IPS-15b (cell line): ENCODE measurements around the gene PARD3.
A peak's percentile ranks its signal among the peaks of the same experiment; 100 is the strongest.

Source experiments
- H3K27me3 ChIP-seq: one replicate; pipeline ENCODE4 v1.6.1; 2013; ENCODE audit warnings: low read length; ENCODE audit not compliant: control insufficient read depth, insufficient read depth
- H3K36me3 ChIP-seq: one replicate; pipeline ENCODE4 v1.6.1; 2013; ENCODE audit warnings: low read length; ENCODE audit not compliant: control insufficient read depth, insufficient read depth
- H3K4me1 ChIP-seq: one replicate; pipeline ENCODE4 v1.6.1; 2013; ENCODE audit warnings: mild to moderate bottlenecking, low read length; ENCODE audit not compliant: control insufficient read depth, insufficient read depth
- H3K4me3 ChIP-seq: one replicate; pipeline ENCODE4 v1.5.1; 2013; ENCODE audit warnings: low read depth, low read length
- H3K9ac ChIP-seq: one replicate; pipeline ENCODE4 v1.6.1; 2013; ENCODE audit warnings: low read depth, mild to moderate bottlenecking, low read length
- H3K9me3 ChIP-seq: one replicate; pipeline ENCODE4 v1.6.1; 2013; ENCODE audit warnings: mild to moderate bottlenecking, low read length; ENCODE audit not compliant: control insufficient read depth, insufficient read depth

PARD3 gene

DNA sequence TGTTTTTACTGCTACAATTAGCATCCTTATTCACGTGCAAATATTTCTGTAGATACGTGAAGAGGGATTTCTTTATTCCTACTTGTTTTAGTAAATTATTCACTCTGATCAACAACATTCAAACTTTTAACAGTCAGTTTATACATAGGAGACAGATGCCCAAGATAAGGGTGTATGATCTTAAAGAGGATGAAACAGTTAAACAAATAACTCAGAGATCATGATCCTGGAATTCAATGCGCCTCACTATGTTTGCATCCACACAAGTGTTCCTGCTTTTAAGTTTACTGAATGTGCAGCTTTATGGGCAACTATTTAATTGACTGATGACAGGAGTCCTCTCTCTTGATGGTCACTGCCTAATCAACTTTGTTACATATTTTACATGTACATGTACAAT lies 394.8 kb downstream of the PARD3 start:
- no peak overlapping the region for H3K9ac ChIP-seq

DNA sequence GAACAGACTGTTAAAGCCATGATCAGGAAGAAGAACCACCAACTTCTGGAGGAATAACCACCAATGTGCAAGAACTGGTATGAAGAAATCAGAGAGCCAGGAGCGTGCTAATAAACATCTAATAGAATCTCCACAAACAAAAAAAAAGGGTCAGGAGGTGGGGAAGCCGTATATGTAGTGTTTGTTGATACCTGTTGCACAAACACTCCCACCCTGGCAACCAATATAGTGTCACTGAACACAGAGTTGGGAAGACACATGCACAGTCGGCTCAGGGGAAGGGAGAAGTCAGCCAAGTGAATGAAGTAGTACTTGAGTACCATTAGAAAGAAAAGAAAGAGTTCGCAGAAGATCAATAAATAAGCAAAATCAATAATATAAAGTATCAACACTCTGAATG lies 400.1 kb downstream of the PARD3 start:
- peaks cover 24% of the 10 kb centered on the region for H3K4me1 ChIP-seq
- H3K4me3 ChIP-seq = no peak overlapping the region
- no peak overlapping the region for H3K9ac ChIP-seq
- H3K36me3 ChIP-seq = no peaks in the 10 kb centered on the region
- no peaks in the 10 kb centered on the region for H3K9me3 ChIP-seq
- H3K27me3 ChIP-seq = no peaks in the 10 kb centered on the region

More for the DNA sequence above, 394.8 kb downstream of the PARD3 start:
- Histone ChIP-seq H3K4me1 (peaks cover 30% of the 10 kb centered on the region), H3K27me3 (no peaks in the 10 kb centered on the region), H3K36me3 (no peaks in the 10 kb centered on the region), H3K9me3 (no peaks in the 10 kb centered on the region), H3K4me3 (no peak overlapping the region)

DNA sequence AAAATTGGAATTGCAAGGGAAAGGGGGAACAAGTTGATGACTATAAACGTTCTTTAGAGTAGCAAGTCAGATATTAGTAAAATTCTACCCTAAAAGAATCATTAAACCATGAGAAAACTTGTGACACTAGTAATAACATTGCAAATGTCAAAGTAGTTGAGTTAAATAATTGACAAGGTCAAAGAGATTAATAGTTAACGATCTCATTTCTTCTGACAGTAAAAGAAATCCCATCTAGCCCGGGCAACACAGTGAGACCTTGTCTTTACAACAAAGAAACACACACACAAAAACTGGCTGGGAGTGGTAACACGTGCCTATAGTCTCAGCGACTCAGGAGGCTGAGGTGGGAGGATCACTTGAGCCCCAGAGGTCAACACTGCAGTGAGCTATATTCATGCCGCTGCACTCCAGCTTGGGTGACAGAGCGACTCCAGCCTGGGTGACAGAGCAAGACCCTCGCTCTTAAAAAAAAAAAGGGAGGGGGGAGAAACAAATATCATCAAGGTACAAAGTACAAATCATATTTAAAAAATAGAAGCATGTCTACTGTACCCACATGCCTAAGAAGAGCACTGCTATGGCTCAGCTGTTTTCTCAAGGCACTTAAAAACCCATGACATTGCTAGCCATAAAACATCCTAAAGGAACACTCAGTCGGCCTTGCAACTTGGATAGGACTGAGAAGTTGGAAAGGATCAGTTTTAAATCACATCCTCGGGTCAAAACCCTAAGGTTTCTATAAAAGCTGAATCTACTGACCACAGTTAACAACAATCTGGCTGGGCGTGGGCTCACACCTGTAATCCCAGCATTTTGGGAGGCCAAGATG lies 401.1 kb downstream of the PARD3 start:
- H3K4me3 ChIP-seq = peak overlapping the region; percentile 14
- H3K4me1 ChIP-seq = peaks cover 21% of the 10 kb centered on the region
- no peaks in the 10 kb centered on the region for H3K36me3 ChIP-seq
- no peak overlapping the region for H3K9ac ChIP-seq
- no peaks in the 10 kb centered on the region for H3K27me3 ChIP-seq
- no peaks in the 10 kb centered on the region for H3K9me3 ChIP-seq

DNA sequence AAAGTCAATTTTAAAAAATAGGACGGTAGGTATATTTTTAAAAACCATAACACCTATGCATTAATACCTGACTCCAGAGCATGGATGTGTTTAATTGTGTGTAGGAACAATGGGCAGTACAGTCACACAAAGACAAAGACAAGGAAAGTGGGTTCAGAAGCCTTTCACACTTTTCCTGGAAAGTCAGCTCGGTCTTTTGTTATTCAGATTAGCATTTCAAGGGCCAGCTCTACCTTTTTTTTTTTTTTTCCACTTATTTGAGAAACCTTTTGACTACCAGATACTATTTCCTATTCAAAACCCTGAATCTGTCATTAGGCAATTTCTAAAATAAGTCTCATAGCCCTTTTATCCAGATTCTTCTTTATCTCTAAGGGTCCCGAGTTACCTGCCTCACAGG lies 401.9 kb downstream of the PARD3 start:
- no peaks in the 10 kb centered on the region for H3K36me3 ChIP-seq
- no peak overlapping the region for H3K9ac ChIP-seq
- H3K4me1 ChIP-seq = peaks cover 21% of the 10 kb centered on the region
- H3K4me3 ChIP-seq = peak overlapping the region; percentile 14
- no peaks in the 10 kb centered on the region for H3K27me3 ChIP-seq
- no peaks in the 10 kb centered on the region for H3K9me3 ChIP-seq

DNA sequence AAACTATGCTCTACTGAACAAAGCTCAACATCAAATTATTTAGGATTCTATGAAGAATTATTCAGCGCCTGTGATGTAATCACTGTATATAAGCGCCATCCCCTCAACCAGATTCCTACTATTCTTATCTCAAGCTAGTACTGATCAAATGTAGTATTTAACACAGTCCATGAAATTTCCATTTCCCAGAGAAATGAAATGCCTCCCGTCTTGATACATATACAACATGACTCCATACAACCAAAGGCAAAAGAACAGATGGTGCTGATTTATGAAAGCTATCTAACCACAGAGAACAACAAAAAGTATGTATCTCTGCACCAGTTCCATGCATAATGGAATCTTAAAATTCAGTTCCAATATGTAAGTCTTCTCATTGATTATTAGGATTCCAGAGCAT lies 406.1 kb downstream of the PARD3 start:
- Histone ChIP-seq H3K9ac (no peak overlapping the region), H3K36me3 (no peaks in the 10 kb centered on the region), H3K4me1 (peaks cover 14% of the 10 kb centered on the region), H3K9me3 (no peaks in the 10 kb centered on the region), H3K4me3 (no peak overlapping the region), H3K27me3 (no peaks in the 10 kb centered on the region)

DNA sequence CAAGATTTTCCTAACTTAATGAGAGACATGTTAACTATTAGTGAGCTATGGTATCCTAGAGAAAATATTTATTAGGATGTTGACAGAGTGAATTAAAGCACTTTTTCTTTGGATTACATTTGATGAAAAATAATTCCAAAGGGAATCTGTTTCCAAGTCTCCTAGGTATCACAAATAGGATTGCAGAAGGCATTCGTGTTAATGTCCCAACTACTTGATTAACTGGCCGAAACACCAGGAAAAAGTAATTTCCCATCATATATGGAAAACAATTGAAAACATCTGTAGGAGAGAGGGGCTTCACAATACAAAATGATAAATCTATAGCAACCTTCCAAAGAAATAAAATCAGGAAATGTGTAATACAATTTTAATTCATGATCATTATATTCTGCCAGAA lies 406.7 kb downstream of the PARD3 start:
- Histone ChIP-seq H3K4me3 (no peak overlapping the region), H3K4me1 (peaks cover 8% of the 10 kb centered on the region), H3K27me3 (no peaks in the 10 kb centered on the region), H3K36me3 (no peaks in the 10 kb centered on the region), H3K9ac (no peak overlapping the region), H3K9me3 (no peaks in the 10 kb centered on the region)

DNA sequence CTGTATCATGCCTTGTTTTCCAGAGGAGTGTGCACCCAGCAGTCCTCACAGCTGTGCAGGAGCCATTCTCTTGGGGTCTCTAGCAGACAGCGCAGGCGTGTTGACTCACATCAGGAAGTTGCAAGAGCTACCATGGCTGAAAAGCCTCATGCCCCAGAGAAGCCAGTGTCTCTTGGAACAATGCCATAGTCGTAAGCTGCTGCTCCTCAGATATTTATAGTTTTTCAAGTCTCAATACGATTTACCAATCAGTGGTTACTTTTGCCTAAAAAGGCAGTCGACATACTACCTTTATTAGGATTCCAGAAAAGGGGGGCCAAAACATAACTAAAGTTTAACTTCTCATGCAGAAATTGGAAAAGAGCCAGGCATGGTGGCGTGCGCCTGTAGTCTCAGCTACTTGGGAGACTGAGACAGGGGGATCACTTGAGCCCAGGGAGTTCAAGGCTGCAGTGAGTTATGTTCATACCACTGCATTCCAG lies 407.7 kb downstream of the PARD3 start:
- Histone ChIP-seq H3K9ac (no peak overlapping the region), H3K4me3 (no peak overlapping the region)

DNA sequence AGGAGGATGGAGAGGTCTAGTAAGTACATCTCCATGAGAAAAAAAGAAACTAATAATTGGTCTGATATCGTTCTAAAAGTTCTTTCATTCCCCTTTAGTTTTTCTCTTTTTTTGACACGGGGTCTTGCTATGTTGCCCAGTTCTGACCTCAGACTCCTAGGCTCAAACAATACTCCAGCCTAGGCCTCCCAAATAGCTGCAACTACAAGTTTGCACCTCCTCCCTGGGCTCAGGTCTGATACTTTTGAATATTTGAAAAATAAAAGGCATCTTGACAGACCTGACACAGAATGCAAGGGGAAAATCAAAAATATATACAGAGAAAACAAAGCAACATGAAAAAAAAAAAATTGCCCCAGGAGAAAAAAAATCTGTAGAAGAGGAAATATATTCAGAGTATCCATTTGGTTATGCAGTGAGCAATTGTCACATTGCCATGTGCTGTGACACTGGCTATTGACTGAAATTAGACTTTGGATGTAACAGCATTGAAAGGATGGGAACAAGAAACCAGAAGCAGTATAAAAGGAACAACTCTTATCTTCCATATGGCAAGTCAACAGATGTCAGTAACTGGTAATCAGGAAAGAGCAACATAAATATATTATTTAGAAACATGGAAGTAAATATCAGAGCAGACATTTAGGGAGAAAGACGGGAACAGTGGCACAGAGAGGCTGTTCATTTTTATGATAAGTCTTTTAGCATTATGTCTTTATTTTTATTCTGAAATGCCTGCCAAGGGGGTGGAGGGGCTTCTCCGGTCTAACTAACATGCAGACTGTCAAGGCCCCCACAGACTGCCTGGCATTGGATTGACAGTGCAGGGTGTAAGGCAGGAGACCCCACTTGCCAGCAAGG lies 408.4 kb downstream of the PARD3 start:
- no peaks in the 10 kb centered on the region for H3K9me3 ChIP-seq
- no peaks in the 10 kb centered on the region for H3K36me3 ChIP-seq
- H3K9ac ChIP-seq = no peak overlapping the region
- no peak overlapping the region for H3K4me3 ChIP-seq
- no peaks in the 10 kb centered on the region for H3K27me3 ChIP-seq
- peaks cover 3% of the 10 kb centered on the region for H3K4me1 ChIP-seq

More for the DNA sequence above, 407.7 kb downstream of the PARD3 start:
- H3K9me3 ChIP-seq = no peaks in the 10 kb centered on the region
- H3K27me3 ChIP-seq = no peaks in the 10 kb centered on the region
- H3K4me1 ChIP-seq = peaks cover 3% of the 10 kb centered on the region
- H3K36me3 ChIP-seq = no peaks in the 10 kb centered on the region

DNA sequence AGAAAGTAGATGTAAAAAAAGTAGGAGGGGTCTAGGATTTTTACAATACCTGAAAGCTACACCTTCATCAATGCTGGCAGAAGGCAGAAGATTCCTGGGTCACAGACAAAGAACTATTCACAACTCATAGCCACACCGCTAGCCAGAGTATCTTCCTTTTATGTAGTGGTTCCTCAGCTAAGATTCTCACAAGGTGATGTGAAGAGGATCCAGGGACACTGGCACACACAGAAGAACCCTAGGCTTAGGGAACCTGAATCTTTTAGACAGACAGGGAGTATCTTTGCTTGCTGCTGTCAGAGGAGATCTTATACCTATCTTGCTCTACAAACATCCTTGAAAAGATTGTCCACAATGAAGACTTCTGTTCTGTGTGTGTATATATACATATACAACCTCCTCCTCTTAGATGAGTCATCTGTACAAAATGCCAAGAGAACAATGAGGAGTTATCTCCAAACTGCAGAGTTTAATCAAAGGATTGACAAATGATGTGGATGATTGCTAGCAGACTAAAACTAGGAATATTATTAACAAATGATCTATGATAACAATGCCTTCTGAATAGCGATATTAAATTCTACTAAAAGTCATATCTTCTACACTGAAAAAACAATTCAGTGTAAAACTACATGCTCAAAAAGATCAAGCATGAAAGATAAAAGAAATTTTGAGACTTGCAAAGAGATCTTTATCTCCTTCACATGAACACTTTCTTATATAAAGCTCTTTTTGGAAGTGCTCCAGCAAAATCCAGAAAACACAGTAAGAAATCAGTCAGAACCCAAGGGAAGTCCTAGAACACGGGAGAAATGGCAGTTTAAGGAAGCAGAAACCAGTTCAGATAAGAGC lies 409.3 kb downstream of the PARD3 start:
- no peaks in the 10 kb centered on the region for H3K27me3 ChIP-seq
- no peak overlapping the region for H3K4me3 ChIP-seq
- H3K4me1 ChIP-seq = no peaks in the 10 kb centered on the region
- H3K9me3 ChIP-seq = no peaks in the 10 kb centered on the region
- H3K36me3 ChIP-seq = no peaks in the 10 kb centered on the region
- H3K9ac ChIP-seq = no peak overlapping the region

DNA sequence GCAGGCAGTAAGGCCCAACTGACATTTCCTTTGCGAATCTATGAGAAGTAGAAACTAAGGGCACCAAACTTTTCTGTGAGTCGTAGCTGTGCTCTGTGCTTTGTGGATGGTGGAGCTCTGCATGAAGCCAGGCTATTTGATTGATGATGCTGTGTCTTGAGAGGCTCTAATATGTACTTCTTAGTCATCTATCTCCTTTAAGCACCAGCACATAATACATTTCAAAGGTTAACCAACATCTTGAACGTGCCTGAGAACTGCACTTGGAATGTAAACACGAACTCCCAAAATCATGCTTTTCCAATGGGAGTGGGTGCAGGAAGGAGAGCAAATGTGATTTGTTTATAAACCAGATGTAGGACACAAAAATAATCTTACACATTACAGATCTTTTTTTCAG lies 411.6 kb downstream of the PARD3 start:
- no peaks in the 10 kb centered on the region for H3K36me3 ChIP-seq
- H3K4me1 ChIP-seq = no peaks in the 10 kb centered on the region
- H3K27me3 ChIP-seq = no peaks in the 10 kb centered on the region
- H3K4me3 ChIP-seq = no peak overlapping the region
- no peaks in the 10 kb centered on the region for H3K9me3 ChIP-seq
- H3K9ac ChIP-seq = no peak overlapping the region

DNA sequence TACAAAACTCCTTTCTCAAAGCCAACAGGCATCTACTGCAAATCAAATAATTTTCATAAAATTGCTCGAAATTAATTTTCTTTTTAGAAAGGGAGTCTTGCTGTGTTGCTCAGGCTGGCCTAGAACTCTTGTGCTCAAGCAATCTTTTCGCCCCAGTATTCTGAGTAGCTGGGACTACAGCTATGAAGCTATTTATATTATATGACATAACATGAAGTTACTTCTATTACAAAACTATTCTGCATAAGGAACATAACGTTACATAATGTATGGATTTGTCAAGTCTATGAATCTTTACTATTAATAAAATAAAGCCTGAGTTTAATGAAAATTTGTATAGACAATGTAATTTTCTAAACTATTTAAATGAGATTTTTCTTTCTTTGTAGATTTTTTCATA lies 415.0 kb downstream of the PARD3 start:
- H3K9me3 ChIP-seq = no peaks in the 10 kb centered on the region
- H3K4me3 ChIP-seq = no peak overlapping the region
- H3K27me3 ChIP-seq = no peaks in the 10 kb centered on the region
- H3K9ac ChIP-seq = no peak overlapping the region
- peaks cover 5% of the 10 kb centered on the region for H3K4me1 ChIP-seq
- H3K36me3 ChIP-seq = no peaks in the 10 kb centered on the region
